ENCODE results near the gene WWOX.

Gene WWOX

DNA sequence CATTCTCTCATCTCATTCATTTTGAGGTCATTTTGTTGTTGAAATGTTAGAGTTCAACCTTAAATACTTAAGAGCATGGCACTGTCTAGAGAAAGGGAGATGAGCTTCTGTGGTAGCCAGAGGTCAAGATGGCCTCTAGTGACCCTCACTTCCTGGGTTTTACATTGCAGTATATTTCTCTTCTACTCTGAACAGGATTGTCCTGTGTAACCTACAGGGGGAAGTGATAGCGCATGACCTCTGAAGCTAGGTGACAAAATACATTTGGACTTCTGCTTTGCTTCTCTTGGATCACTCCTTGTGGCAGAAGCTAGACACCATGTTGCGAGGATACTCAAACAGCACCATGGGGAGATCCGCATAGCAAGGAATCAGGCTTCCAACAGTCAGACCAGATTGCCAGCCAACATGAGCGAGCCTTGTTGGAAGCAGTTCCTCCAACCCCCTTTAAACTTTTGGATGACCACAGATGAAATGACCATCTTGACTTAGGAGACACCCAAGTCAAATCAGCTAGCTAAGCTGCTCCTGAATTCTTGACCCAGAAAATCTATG, 752.7 kb downstream of the WWOX start:
- DNase-seq (ENCODE audit: low read depth) = no peak

DNA sequence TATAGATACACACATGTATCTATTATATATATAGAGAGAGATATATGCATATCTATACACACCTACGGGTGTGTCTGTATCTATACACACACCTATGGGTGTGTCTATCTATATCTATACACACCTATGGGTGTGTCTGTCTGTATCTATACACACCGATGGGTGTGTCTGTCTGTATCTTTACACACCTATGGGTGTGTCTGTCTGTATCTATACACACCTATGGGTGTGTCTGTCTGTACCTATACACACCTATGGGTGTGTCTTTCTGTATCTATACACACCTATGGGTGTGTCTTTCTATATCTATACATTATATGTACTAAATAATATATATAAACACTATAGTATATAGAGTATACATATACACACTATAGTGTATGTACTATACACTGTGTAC, 762.6 kb downstream of the WWOX start:
- DNase-seq (ENCODE audit: low read depth) = no peak

DNA sequence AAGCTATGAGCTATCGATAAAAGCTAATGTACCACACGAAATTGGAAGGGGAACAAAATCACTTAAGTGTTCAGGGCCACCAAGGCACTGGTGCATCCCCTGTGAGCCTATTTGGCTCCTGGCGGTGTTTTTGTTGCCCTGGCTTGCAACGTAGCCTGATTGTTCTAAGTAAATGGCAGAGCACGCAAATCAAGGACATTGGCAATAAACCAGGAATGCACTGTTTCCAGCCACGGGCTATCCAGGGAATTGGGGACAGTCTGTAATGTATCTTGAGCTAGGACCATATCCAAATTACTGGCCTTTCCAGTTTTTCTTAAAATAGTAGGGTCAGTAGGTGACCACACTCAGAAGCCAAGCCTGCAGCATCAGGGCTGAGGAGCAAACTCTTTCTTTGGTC, 767.1 kb downstream of the WWOX start:
- DNase-seq (ENCODE audit: low read depth) = no peak

DNA sequence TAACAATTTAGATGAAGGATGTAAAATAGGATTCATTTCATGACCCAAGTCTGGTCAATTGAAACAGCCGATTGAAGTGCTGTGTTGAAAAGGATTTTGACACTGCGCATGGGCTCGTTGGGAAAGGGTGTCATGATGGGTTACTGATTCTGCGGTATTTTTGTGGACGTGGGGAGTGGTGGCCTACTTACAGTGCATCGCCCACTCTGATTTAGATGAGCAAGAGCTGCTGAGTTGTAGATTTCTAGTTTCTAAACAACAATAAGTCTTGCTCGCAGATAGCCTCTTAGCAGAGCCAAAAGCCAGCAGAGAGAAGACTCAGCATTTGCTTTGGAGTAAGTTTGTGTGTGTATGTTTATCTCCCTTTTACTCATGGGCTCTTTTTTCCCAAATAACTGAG, 770.0 kb downstream of the WWOX start:
- no peak for DNase-seq (ENCODE audit: low read depth)

DNA sequence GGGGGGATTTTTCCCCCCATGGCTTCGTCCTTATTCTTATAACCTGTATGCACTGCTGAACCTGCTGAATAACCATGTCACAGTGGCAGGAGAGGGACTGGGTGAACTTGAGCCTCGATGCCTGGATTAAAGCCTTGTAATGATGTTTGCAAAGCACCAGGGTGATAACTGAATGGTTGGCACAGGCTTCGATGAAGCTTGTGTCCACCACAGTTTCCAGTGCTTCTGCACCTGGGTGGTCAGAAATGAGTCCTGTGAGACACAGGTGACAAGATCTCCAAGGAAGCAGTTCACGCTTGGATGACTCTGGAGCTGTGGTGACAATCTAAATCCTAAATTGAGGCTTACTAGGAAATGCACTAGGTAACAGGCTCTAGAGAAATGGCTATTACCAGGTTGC, 771.8 kb downstream of the WWOX start:
- no peak for DNase-seq (ENCODE audit: low read depth)

DNA sequence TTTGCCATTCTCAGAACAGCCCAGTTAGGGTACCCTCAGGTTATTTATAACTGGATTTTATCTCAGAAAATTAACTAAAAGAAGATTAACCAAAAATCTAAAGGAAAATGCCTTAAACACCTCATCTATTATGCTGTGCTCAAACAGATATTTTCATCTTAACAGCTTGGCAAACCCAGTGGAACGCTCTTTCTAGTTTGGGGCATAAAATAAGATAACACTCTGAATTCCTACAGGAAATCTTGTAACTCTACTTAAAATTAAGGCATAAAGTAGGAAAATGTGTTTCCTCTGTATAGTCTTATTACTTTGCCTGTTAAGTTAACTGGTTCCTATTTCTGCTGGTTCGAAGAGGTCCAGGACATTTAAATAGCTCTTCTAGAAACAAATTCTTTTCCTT, 777.2 kb downstream of the WWOX start:
- no peak for DNase-seq (ENCODE audit: low read depth)

DNA sequence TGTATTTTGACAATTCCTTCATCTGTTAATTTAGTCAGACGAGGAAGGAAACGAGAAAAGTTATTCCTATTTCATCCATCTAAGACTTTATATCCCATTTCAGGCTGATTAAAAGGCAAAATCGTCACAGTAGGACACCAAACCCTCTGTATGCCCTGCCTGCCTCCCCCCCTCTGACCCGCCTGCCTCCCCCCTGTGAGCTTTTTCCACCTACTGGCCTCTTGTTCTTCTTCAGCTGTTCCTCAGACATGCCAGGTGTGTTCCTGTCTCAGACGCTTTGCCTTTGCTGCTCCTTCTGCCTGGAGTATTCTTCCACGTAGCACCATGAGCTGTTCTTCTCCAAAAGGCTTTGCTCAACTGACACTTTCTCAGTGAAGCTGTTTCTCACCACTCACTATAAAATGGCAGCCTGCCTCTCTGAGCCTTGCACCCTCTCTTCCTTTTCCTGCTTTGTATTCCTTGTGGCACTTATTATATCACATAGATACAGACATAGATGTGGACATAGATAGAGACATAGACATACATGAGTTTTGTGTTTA, 777.7 kb downstream of the WWOX start:
- DNase-seq (ENCODE audit: low read depth) = no peak

DNA sequence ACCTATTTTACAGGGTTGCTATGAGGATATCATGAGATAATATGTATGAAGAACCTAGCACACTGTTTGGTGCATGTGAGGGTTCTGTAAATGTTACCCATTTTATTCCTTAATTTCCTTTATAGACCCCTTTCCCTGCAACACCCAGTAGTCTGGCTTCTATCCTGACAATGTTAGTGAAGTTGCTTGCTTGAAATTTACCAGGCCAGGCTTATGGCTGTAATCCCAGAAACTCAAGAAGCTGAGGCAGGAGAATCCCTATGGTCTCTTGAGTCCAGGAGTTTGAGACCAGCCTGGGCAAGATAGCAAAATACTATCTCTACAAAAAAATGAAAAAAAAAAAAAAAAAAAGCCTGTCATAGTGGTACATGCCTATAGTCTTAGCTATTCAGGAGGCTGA, 779.1 kb downstream of the WWOX start:
- DNase-seq (ENCODE audit: low read depth) = no peak

DNA sequence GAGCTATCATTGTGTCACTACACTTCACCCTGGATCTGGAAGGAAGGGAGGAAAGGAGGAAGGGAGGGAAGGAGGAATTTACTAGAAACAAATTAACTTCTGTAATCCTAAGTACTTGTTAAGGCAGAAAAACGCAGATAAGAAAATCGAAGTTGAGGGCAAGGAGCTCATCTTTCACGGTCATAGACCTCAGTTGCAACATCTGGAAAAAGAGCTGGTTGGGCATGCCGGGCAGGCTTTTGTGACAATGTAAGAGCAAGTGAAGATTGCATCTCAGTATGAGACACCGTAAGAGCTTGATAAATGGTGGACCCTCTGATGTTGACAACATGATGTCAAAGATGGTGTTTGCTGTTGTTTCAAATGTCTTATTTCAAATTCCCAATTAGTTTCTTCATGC, 779.6 kb downstream of the WWOX start:
- DNase-seq (ENCODE audit: low read depth) = no peak

DNA sequence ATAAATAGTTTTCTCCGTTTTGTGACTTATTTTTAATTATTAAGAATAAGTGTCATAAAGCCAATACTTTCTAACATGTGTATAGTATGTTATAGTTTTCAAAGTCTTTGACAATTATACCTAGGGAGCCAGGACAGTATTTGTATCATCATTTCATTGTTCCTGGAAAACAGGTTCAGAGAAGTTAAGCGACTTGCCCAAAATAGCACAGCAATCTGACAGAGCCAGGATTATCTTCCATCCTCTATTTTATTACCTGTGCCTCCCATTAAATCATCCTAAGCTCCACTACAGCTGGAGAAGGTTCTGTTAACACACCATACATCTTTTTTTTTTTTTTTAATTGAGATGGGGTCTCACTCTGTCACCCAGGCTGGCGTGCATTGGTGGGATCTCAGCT, 782.7 kb downstream of the WWOX start:
- DNase-seq (ENCODE audit: low read depth) = no peak

DNA sequence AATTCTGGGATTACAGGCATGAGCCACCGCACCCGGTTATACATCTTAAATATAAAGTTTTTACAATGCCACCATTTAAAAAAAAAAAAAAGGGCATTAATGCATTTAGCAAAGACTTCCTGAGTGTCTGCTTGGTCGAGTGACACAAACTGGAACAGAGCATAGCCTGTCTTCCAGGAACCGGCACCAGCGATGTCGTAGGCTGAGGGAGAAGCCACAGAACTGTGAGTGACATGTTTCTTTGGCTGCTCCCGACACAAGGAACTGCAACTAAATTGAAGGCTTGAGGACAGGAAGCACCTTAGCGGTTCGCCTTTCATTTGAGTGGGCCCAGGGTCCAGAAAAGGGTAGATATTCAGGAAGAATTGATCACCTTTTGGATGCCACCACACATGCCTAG, 783.3 kb downstream of the WWOX start:
- DNase-seq (ENCODE audit: low read depth) = no peak

DNA sequence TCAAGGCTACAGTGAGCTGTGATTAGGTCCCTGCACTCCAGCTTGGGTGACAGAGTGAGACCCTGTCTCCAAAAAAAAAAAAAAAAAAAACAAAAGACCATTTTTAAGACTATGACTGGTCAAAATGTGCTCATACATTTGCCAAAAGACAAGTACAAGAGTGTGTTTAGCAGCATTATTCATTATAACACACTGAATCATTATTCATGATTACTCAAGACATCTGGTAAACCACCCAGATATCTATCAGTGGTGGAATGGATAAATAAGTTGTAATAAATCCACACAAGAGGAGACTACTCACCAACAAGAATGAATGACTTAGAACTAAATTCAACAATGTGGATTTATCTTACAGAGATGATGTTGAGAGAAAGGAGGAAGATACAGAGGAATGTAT, 784.8 kb downstream of the WWOX start:
- no peak for DNase-seq (ENCODE audit: low read depth)

DNA sequence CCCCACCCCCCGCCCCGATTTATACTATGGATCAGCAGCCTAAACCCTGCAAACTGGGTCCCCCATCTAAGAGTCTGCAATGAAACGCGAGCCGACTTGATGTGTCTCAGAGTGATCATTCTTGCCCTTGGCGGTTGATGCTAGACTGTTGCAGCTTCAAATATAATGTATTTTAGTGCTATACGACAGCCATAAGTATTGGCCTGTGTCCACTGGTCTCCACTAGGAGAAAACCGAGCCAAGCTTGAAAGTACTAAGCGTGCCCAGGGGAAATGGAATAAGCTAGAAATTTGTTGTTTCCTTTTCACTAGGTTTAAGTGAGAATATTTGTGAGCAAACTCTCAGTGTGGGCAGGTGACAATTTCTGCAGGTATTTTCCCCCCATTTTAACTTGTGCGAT, 789.9 kb downstream of the WWOX start:
- DNase-seq (ENCODE audit: low read depth) = no peak

DNA sequence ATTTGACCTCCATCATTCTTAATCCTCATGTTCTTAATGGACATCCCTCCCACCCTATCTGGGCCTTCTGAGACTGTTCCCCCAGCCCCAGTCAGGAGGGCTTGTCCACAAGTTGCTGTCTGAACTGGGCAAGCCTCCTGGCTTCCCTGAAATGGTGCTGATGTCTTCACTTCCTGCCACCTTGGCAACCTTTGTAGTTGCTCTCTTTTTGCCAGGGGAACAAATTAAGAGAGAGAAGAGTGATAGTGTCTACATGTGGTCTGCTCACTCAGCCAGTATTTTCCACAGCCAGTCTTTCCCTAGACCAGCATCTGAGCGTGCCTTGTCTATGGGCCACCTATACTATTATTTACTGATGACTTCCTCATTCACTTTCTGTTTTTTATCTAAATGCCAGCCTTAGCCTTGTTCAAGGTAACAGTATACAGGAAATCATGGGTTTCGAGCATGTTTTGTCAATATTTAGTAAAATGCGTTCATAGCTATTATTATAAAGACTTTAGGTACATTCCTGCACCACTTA, 791.0 kb downstream of the WWOX start:
- no peak for DNase-seq (ENCODE audit: low read depth)

DNA sequence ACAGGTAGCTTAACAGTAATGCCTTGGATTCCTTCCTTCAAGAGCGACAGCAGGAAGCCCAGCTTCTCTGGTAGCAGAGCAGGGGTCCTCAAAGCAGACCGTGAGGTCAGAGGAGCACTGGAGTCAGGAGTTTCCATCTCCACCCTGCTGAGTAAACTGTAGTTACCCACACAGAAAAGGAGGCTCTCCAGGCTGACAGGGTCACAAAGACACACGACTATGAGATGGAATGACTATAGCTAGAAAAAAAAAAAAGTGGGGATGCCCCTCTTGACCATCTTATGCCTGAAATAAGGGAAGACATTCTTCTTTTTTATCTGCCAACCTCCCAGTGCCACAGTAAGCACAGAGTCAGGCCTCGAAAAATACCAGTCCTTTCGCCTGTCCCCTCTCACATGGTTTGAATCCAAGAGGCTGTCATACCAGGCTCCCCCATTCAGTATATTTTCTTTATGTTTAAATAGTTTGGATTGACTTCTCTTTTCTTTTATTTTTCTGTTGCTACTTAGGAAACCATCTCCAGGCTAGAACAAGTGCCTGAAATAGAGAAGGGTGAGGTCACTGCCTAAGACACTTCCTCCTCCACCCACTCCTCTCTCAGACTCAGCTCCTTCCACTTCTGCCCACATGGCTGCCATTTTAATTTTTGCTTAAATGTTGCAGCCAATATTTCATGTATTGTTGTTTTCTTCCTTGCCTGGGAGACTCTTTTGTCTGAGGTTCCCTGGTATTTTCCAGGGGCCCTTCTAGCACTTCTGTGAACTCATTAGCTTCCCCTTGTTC, 793.7 kb downstream of the WWOX start:
- DNase-seq (ENCODE audit: low read depth) = no peak

DNA sequence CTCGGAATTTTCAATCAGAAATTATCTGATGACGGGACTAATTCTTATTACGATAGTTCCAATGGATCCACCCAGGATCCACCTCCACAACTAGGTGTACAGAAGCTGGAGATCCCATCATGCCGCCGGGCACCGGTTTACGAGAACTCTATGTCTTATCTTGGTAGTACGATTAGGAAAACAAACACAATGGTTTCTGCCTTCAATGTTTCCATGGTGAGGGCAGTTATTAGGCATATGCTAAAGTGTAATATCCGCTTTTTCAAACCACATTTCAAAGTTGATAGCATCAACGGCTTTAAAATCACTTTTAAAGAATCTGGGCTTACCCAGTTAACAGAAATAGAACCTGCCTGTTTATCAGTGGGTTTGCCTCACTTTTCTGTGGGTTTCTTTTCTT, 795.4 kb downstream of the WWOX start:
- DNase-seq (ENCODE audit: low read depth) = no peak

DNA sequence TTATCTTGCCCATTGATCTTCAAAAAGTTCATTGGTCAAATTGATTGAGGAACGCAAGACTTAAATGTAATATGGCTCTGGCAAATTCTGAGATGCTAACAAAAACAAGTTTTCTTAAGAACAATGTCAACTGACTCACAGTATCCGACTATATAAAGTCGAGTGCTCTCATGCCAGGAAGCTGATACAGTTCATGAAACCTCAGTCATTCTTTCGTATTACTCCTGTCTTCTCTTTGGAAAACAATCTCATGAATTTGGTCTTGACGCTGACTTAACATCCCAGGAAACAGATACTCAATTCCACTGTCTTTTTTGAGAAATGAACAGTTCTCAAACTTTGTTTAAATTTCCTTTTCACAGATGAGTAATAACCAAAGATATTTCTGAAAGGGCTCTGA, 796.2 kb downstream of the WWOX start:
- no peak for DNase-seq (ENCODE audit: low read depth)

DNA sequence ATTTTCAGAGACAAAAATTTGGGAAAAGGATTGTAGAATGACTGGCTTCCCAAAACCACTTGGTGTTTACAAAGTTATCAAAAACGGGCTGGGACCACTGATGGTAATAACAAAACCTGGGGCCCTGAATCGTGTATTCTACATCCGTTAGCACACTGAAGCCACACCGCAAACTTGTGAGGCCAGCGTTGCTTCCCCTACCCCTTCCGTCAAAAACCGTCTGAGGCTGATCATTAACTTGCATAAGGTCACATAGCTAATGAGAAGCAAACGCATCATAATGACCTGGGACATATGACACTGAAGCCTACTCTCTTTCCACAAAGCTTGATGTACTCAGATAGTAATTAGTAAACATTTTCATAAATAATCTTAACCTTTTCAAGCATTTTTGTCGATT, 796.8 kb downstream of the WWOX start:
- no peak for DNase-seq (ENCODE audit: low read depth)

DNA sequence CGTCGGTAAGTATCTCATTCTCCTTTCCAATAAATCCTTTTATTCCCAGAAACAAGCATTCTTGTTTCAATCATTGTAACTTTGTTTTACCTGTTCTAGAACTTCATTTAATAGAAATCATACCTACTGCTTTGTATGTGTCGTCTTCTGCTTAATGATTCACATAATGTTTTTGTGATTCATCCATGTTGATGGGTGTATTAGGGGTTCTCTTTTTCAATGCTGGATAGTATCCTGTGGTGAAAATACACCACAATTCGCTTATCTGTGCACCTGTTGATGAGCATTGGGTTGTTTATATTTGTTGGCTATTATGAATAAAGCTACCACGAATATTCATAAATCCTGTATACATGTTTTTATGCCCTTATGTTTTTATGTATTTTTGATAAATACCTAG, 797.8 kb downstream of the WWOX start:
- no peak for DNase-seq (ENCODE audit: low read depth)

DNA sequence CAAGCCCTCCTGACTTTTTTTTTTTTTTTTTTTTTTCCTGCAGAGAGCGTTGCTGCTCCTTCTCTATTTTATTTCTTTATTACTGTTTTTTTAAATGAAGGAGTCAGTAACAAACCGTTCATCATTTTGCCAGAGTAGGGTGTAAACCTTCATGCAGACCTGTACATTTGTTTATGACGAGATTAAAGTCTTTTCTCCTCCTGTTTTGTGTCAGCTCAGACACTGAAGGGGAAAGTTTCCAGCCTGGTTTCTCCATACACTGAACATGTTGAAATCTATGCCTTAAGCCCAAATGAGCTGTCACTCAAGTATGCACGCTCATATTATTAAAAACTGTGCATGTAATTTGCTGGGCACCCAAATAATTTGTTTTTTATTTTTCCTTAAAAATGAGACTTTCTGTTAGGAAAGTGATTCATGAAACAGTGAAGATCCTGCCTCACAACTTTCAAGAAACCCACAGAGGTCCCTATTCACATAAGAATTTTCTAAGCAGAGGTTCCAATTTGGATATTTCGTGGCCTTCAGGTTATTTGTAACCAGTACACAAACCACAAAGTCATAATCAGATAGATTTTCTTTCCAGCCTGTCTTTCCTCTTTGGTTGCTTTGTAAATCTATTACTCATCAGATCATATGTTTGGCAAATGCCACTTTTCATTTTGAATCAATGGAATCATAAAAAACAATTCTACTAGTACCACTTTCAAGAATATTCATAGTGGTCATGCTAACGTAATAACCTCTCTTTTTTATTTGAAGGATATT, 800.8 kb downstream of the WWOX start:
- no peak for DNase-seq (ENCODE audit: low read depth)

DNA sequence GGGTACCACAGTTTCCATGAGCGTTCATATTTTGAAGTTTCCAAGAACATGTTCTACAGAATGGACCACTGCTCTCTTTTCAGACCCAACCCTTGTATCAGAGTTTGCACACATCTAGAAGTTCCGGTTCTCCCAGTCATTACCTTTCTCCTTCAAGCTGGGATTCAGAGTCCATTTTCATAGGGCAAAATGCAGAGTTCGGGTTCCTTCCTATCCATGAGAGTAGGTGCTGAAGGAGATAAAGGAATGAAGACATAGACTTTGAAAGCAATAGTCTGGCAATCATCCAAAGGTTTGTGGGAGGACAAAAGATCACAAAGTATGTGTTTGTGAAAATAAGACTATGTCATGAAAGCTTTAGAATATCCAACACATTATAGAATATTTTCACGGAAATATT, 801.5 kb downstream of the WWOX start:
- DNase-seq (ENCODE audit: low read depth) = no peak

DNA sequence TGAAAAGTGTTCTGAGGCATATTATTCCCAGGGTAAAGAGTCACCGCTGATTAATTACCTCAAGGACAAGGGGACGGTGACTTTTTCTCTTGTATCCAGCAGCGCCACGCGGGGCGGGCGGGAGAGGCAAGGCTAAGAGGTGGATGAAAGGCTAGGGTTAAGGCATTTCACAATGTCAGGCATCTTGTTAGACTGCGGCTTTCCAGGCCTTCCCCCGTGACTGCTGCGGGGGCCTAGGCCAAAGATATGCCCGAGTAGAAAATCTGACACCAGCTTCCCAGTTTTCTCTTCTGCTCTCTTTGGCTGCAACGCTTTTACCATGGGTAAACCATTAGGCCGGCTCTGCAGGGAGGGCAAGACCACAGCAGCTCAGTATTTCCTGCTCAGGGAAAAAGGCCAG, 802.9 kb downstream of the WWOX start:
- no peak for DNase-seq (ENCODE audit: low read depth)

DNA sequence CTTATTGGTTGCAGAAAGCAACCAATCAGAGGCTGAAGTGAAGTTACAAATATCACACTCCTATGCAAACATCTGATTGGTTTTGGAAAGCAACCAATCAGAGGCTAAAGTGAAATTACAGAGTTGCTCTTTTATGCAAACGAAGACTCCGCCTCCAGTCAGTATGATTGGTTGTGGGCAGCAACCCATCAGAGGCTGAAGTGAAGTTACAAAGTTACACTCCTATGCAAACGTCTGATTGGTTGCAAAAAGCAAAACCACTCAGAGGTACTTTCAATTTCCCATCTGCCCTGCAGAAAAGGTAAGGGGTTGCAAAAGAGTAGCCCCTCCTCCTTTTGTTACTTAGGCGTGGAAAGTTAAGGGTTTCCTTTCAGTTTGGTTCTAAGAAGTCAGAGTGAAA, 803.8 kb downstream of the WWOX start:
- DNase-seq (ENCODE audit: low read depth) = no peak

Measured in CMK (cell line).